Adipocyte (in vitro differentiated cells): Measurements from ENCODE around the gene SNRPD2.
"Not testable (repeated sequence)": the region's sequence is repeated elsewhere in the genome, so short reads cannot be mapped to it uniquely, and the experiment has no call there.

ENCODE experiments used
- DNase-seq: peaks from one replicate; pipeline ENCODE4 v3.0.0-alpha.2; 2015; ENCODE audit warnings: low read depth
- H3K27me3 ChIP-seq: replicated peaks from 2 replicates; pipeline ENCODE4 v1.7.0; 2013; ENCODE audit warnings: mild to moderate bottlenecking, low read length, moderate library complexity; ENCODE audit not compliant: control insufficient read depth, insufficient read depth
- H3K36me3 ChIP-seq: 2 replicates; pipeline ENCODE4 v1.7.0; 2013; ENCODE audit warnings: low read length, mild to moderate bottlenecking, moderate library complexity; ENCODE audit not compliant: control insufficient read depth, insufficient read depth, severe bottlenecking
- H3K4me1 ChIP-seq: 2 replicates; pipeline ENCODE4 v1.7.0; 2013; ENCODE audit warnings: mild to moderate bottlenecking, low read length, moderate library complexity; ENCODE audit not compliant: control insufficient read depth, insufficient read depth
- H3K4me3 ChIP-seq: 2 replicates; pipeline ENCODE4 v1.7.0; 2013; ENCODE audit warnings: mild to moderate bottlenecking, low read length, moderate library complexity
- H3K9ac ChIP-seq: 2 replicates; pipeline ENCODE4 v1.7.0; 2013; ENCODE audit warnings: mild to moderate bottlenecking, low read length, moderate library complexity
- H3K9me3 ChIP-seq: 2 replicates; pipeline ENCODE4 v1.7.0; 2013; ENCODE audit warnings: mild to moderate bottlenecking, low read length, moderate library complexity; ENCODE audit not compliant: control insufficient read depth

The SNRPD2 gene

DNA sequence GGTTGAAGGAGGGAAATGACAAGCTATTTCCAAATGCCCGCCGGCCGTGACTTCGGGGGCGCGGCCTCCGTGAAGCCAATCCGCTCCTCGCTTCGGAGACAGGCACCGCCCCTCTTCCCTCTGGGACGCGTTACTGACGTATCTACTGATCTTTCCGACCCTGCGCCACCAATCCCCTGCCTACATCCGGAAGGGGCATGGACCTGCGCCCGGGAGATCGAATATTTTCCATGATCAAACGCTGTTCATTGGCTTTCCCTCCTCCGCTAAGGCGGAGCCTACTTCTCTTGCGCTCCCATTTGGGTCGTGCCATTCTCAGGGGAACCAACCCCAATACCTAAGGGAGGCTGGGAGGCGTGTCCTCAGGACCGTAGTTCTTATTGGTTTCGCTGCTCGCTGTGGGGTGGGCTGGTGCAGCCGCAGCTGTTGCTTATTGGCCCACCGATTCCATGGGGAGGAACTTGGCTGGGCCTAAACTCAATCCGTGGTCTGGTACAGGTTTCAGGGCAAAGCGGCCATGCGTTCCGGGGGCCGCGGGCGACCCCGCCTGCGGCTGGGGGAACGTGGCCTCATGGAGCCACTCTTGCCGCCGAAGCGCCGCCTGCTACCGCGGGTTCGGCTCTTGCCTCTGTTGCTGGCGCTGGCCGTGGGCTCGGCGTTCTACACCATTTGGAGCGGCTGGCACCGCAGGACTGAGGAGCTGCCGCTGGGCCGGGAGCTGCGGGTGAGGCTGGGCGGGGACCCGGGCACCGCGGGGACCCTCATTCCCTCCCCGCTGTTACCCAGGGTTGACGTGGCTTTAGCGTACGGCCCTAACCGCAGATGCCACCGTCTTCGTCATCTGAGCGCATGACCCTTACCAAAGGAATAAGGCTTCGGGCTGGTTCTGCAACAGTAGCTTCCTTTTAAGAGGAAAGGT lies 693 bp upstream of the SNRPD2 start, which contains the start of gene QPCTL:
TSS of gene QPCTL (plus strand) at position 480 of the 919 bp plus-strand sequence. CDS start at position 518, 38 bp downstream.
- DNase-seq = peak; percentile 99
- Histone ChIP-seq H3K36me3 (peaks cover 12% of the 10 kb centered on the region), H3K27me3 (no peaks in the 10 kb centered on the region)

DNA sequence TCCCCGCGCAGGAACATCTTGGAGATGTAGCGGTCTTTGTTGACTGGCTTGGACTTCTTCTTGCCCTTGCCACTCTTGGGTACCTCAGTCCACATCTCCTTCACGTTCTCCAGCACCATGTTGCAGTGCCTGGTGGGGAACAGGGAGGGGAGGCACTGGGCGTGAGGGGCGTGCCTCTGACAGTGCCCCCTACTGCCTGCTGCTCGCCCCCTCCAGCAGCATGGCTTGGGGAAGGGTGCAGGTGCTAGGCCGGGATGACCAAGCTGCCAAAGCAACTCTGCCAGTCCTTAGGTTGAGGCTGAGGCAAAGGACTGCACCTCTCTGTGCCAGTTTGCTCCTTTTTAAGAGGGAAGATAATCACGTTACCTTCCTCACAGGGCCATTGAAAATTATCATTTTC lies 4.2 kb downstream of the SNRPD2 start:
- Histone ChIP-seq H3K4me3 (no peak overlapping the region), H3K27me3 (no peaks in the 10 kb centered on the region), H3K9ac (no peak overlapping the region), H3K36me3 (peaks cover 40% of the 10 kb centered on the region), H3K9me3 (no peaks in the 10 kb centered on the region), H3K4me1 (peaks cover 6% of the 10 kb centered on the region)
- no peak for DNase-seq

More for the DNA sequence above, 693 bp upstream of the SNRPD2 start, which contains the start of gene QPCTL:
- Histone ChIP-seq H3K4me1 (peaks cover 8% of the 10 kb centered on the region), H3K4me3 (peak within 1 kb of the TSS; percentile 94), H3K9me3 (no peaks in the 10 kb centered on the region), H3K9ac (peak within 1 kb of the TSS; percentile 94)

DNA sequence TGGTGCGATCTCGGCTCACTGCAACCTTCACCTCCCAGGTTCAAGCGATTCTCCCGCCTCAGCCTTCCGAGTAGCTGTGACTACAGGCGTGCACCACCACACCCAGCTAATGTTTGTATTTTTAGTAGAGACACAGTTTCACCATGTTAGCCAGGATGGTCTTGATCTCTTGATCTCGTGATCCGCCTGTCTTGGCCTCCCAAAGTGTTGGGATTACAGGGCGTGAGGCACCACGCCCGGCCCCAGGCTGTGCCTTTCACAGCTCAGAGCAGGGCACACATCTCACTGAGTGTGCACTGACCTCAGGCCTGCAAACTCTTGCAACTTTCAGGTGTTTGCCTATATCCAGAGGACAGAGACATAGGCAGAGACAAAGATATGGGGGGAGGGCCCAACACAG lies 6.7 kb downstream of the SNRPD2 start:
- DNase-seq, H3K9me3 ChIP-seq, H3K4me3 ChIP-seq, H3K9ac ChIP-seq, H3K4me1 ChIP-seq, H3K27me3 ChIP-seq: not testable (repeated sequence)
- H3K36me3 ChIP-seq = peaks cover 40% of the 10 kb centered on the region

DNA sequence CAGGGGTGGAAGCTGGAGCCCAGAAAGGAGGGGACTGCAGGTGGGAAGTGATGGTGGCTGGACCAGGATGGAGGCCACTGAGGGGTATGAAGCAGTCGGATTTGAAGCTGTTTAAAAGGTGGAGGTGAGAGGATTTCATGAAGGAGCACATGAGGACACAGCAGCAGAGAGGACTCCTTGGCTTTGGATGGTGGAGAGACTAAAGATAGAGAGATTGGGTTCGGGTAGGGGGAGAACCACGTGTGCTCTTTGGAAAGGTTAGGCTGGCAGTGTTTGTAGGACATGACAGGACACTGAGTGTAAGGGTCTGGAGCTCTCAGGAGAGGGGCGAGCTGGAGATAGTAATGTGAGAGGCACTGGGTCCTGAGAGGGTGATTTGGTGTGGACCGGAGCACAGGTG lies 8.8 kb downstream of the SNRPD2 start:
- Histone ChIP-seq H3K9me3 (no peaks in the 10 kb centered on the region), H3K36me3 (peaks cover 32% of the 10 kb centered on the region), H3K27me3 (peaks cover 3% of the 10 kb centered on the region), H3K9ac (no peak overlapping the region), H3K4me3 (no peak overlapping the region), H3K4me1 (peaks cover 4% of the 10 kb centered on the region)
- no peak for DNase-seq

DNA sequence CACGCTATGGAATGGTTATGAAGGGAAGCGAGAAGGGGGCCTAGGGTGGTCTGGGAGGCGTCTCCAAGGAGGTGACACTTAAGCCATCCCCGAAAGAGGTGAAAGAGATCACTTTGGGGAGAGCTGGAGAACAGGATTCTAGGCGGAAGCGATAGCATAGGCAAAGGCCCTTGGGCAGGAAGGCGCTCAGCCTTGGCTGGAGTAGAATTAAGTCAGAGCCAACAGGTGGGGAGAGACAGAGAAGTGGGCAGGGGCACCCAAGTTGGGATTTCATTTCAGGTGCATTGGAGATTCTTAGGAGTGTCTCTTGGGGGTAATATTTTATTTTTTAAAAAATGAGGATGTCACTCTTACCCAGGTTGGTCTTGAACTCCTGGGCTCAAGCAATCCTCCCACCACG lies 9.6 kb downstream of the SNRPD2 start:
- Histone ChIP-seq H3K36me3 (peaks cover 24% of the 10 kb centered on the region), H3K27me3 (peaks cover 9% of the 10 kb centered on the region), H3K4me1 (peaks cover 9% of the 10 kb centered on the region), H3K4me3 (no peak overlapping the region), H3K9ac (peak overlapping the region; percentile 58), H3K9me3 (no peaks in the 10 kb centered on the region)
- DNase-seq = no peak

DNA sequence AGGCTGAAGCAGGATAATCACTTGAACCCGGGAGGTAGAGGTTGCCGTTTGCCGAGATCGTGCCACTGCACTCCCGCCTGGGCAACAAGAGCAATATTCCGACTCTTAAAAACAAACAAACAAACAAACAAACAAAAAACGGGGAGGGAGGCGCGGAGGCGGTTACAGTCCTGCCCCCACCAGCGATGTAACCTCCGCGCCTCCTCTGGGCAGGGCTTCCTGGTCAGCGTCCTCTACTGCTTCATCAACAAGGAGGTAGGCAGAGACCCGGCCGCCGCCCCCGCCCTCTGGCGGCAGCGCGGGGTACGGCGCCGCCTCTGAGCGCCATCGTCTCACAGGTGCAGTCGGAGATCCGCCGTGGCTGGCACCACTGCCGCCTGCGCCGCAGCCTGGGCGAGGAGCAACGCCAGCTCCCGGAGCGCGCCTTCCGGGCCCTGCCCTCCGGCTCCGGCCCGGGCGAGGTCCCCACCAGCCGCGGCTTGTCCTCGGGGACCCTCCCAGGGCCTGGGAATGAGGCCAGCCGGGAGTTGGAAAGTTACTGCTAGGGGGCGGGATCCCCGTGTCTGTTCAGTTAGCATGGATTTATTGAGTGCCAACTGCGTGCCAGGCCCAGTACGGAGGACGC lies 10.2 kb downstream of the SNRPD2 start:
- no peaks in the 10 kb centered on the region for H3K9me3 ChIP-seq
- H3K27me3 ChIP-seq = peaks cover 14% of the 10 kb centered on the region
- peaks cover 9% of the 10 kb centered on the region for H3K4me1 ChIP-seq
- H3K9ac ChIP-seq = peak overlapping the region; percentile 58
- peak; percentile 90 for DNase-seq
- peak overlapping the region; percentile 77 for H3K4me3 ChIP-seq
- peaks cover 20% of the 10 kb centered on the region for H3K36me3 ChIP-seq

DNA sequence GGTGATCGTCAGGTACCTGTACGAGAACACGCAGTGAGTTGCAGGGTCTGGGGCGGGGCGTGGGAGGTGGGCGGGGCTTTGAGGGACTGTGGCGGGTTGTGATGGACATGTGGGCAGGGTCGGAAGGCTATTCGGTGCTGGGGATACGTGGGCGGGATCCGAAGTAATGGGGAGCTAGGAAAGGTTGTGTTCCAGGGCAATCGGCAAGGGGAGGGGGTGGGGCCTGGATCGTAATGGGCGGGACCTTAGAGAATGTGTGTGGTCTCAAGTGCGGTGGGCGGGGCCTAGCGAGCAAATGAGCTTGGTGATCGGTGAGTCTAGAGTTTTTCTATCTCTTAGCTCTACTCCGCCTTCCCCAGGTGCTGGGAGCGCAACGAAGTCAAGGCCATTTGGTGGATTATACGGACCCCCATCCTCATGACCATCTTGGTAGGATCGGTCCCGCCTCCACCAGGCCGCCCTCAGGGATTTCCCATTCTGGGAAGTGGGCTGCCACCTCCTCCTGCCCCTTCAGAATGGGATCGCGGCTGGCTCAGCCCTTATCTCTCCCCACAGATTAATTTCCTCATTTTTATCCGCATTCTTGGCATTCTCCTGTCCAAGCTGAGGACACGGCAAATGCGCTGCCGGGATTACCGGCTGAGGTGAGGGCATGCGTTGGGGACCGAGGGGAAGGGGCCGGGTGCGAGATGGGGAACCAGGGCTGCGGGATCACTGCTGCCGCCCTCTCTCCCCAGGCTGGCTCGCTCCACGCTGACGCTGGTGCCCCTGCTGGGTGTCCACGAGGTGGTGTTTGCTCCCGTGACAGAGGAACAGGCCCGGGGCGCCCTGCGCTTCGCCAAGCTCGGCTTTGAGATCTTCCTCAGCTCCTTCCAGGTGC lies 14.2 kb downstream of the SNRPD2 start:
- Histone ChIP-seq H3K4me3 (no peak overlapping the region), H3K27me3 (peaks cover 24% of the 10 kb centered on the region)
- DNase-seq = peak; percentile 63

DNA sequence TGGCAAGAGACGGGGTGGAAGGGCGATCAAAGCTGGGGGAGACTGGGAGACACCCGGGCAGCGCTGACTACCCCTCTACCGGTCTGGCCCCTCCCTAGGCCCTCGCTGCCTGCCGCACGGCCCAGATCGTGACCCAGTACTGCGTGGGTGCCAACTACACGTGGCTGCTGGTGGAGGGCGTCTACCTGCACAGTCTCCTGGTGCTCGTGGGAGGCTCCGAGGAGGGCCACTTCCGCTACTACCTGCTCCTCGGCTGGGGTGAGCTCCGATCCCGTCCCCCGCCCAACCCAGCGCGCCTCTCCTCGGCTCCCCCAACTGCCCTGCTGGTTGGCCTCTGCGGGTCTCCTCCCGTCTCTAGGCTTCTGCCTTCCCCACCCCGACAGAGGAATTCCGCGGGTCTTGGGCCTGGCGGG lies 14.9 kb downstream of the SNRPD2 start:
- H3K9ac ChIP-seq = no peak overlapping the region
- H3K4me1 ChIP-seq = peaks cover 6% of the 10 kb centered on the region
- H3K27me3 ChIP-seq = peaks cover 24% of the 10 kb centered on the region
- no peak overlapping the region for H3K4me3 ChIP-seq
- no peaks in the 10 kb centered on the region for H3K36me3 ChIP-seq
- no peak for DNase-seq
- no peaks in the 10 kb centered on the region for H3K9me3 ChIP-seq

More for the DNA sequence above, 14.2 kb downstream of the SNRPD2 start:
- peaks cover 9% of the 10 kb centered on the region for H3K4me1 ChIP-seq
- H3K36me3 ChIP-seq = no peaks in the 10 kb centered on the region
- H3K9ac ChIP-seq = no peak overlapping the region
- no peaks in the 10 kb centered on the region for H3K9me3 ChIP-seq

DNA sequence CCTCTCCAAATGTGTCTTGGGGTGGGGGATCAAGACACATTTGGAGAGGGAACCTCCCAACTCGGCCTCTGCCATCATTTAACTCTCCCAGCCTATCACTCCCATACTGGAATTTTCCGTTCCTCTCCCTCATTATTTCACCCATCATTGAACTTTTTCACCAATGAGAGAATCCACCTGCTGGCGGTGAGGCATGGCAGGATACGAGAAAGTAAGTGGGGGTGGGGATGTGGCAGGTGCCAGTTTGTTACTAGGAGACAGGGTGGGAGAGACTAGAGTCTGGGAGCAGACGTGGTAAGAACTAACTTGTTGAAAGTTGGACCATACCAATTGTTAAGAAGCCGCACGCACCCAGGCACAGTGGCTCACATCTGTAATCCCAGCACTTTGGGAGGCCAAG lies 16.8 kb downstream of the SNRPD2 start:
- H3K9ac ChIP-seq = no peak overlapping the region
- no peak overlapping the region for H3K4me3 ChIP-seq
- no peaks in the 10 kb centered on the region for H3K9me3 ChIP-seq
- peaks cover 38% of the 10 kb centered on the region for H3K27me3 ChIP-seq
- peaks cover 6% of the 10 kb centered on the region for H3K4me1 ChIP-seq
- H3K36me3 ChIP-seq = no peaks in the 10 kb centered on the region
- DNase-seq = no peak

DNA sequence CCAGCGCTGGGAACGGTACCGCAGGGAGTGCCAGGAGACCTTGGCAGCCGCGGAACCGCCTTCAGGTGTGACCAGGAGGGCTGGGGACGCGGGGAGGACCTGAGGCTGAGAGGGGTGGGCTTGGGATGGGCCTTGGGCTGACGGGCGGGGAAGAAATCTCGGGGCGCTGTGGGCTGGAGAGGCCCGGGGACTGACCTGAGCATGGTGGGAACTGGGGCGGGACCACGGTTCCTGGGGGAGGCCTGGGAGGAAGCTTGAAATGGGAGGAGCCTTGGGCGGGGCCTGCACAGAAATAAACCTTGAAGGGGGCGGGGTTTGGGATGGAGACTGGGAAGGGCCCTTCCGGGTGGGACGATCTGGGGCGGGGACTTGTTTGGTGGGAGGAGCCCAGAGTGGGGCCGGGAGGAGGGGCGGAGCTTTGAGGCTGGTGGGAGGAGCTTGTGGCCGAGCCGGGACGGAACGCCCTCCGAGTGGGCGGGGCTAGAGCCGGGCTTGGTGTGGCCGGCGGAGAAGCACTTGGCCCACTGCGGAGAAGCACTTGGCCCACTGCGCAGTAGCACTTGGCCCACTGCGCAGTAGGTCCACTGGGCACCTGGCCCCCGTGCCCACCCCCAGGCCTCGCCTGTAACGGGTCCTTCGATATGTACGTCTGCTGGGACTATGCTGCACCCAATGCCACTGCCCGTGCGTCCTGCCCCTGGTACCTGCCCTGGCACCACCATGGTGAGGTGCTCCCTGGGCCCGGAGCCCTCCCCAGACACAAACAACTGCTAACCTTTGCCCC lies 20.9 kb downstream of the SNRPD2 start:
- H3K4me1 ChIP-seq = peaks cover 14% of the 10 kb centered on the region
- peaks cover 31% of the 10 kb centered on the region for H3K27me3 ChIP-seq
- no peak overlapping the region for H3K9ac ChIP-seq
- H3K36me3 ChIP-seq = no peaks in the 10 kb centered on the region
- DNase-seq = peak; percentile 87
- H3K4me3 ChIP-seq = no peak overlapping the region
- no peaks in the 10 kb centered on the region for H3K9me3 ChIP-seq
